NCI-H524 (cell line): Measurements from ENCODE around the gene VDAC1.
A peak's percentile ranks its signal among the peaks of the same experiment; 100 is the strongest.
"Not testable (repeated sequence)": the region's sequence is repeated elsewhere in the genome, so short reads cannot be mapped to it uniquely, and the experiment has no call there.

Experiments
- DNase-seq, 2 experiments: peaks; one replicate each; lab custom pipeline; 2025; lab: John Stamatoyannopoulos, UW

Gene VDAC1

GRCh38 chr5:133995341-133995740 is 9.4 kb downstream of the VDAC1 start:
- DNase-seq, result no peak

- DNase-seq, result peak; percentile 83 to 93
Measured at GRCh38 chr5:133994990-133995333, 9.8 kb downstream of the VDAC1 start.

- no peak for DNase-seq
Measured at GRCh38 chr5:133994297-133994989, 10.3 kb downstream of the VDAC1 start.

- no peak for DNase-seq
Measured at GRCh38 chr5:133993185-133993936, 11.4 kb downstream of the VDAC1 start.

GRCh38 chr5:133992429-133993155 is 12.2 kb downstream of the VDAC1 start:
- peak; percentile 17 to 26 for DNase-seq

GRCh38 chr5:133991171-133991910 is 13.4 kb downstream of the VDAC1 start:
- no peak for DNase-seq

GRCh38 chr5:133990396-133990795 is 14.4 kb downstream of the VDAC1 start:
- peak in 1 of 2 experiments; percentile 30 for DNase-seq

GRCh38 chr5:133985540-133986180 is 19.1 kb downstream of the VDAC1 start:
- DNase-seq, result no peak

GRCh38 chr5:133983674-133984073 is 21.1 kb downstream of the VDAC1 start:
- no peak for DNase-seq

- no peak for DNase-seq
Measured at GRCh38 chr5:133981714-133982113, 23.1 kb downstream of the VDAC1 start.

- DNase-seq, result no peak
Measured at GRCh38 chr5:133980652-133981051, 24.1 kb downstream of the VDAC1 start.

GRCh38 chr5:133978943-133979342 is 25.8 kb downstream of the VDAC1 start:
- no peak for DNase-seq

GRCh38 chr5:133977858-133978257 is 26.9 kb downstream of the VDAC1 start:
- no peak for DNase-seq

- peak; percentile 88 to 96 for DNase-seq
Measured at GRCh38 chr5:133977161-133977787, 27.5 kb downstream of the VDAC1 start.

- DNase-seq, result not testable (repeated sequence)
Measured at GRCh38 chr5:133975546-133975945, 29.2 kb downstream of the VDAC1 start.

- no peak for DNase-seq
Measured at GRCh38 chr5:133974142-133974541, 30.6 kb downstream of the VDAC1 start.

- no peak for DNase-seq
Measured at GRCh38 chr5:133970325-133970909, 34.4 kb downstream of the VDAC1 start.

GRCh38 chr5:133969654-133970324 is 35.0 kb downstream of the VDAC1 start:
- no peak for DNase-seq

GRCh38 chr5:133968204-133968980 is 36.4 kb downstream of the VDAC1 start, which contains the start of gene C5orf15:
Gene C5orf15 (minus strand): TSS chr5:133968625. CDS start chr5:133968584, 41 bp downstream.
- DNase-seq, result peak; percentile 96
